ENCODE measurements around the gene FAM162A.

DNA sequence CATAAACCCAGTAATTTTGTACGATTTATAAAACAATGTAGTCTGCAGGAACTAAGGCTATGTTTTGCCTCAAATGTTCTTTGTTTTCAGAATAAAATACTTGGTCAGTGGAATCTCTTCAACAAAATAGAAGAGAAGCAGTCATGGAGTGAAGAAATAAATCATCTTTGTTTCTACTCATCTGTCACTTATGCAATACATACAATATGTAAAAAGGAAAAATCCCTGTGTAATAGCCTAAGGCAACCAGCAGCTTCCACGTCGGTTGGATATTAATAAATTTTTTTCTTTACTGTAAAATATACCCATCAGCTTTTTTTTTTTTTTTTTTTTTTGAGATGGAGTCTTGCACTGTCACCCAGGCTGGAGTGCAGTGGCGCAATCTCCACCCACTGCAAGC is 37.1 kb downstream of the FAM162A start:
- TF ChIP-seq, protein P1, sequence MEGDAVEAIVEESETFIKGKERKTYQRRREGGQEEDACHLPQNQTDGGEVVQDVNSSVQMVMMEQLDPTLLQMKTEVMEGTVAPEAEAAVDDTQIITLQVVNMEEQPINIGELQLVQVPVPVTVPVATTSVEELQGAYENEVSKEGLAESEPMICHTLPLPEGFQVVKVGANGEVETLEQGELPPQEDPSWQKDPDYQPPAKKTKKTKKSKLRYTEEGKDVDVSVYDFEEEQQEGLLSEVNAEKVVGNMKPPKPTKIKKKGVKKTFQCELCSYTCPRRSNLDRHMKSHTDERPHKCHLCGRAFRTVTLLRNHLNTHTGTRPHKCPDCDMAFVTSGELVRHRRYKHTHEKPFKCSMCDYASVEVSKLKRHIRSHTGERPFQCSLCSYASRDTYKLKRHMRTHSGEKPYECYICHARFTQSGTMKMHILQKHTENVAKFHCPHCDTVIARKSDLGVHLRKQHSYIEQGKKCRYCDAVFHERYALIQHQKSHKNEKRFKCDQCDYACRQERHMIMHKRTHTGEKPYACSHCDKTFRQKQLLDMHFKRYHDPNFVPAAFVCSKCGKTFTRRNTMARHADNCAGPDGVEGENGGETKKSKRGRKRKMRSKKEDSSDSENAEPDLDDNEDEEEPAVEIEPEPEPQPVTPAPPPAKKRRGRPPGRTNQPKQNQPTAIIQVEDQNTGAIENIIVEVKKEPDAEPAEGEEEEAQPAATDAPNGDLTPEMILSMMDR (IDR thresholded peaks at IDR 0.05) = no peak
- no peak for TF ChIP-seq POLR2A (IDR thresholded peaks at IDR 0.05)

Data from Peyer's patch (tissue), 4 donors.